GM18498 (cell line): Measurements from ENCODE around the gene SYNCRIP.
"Not testable (repeated sequence)": the region's sequence is repeated elsewhere in the genome, so short reads cannot be mapped to it uniquely, and the experiment has no call there.

Source experiments
- ATAC-seq: cut with Tn5 transposase; IDR thresholded peaks from one replicate; pipeline ENCODE4 v1.9.1; 2021; ENCODE audit warnings: mild to moderate bottlenecking, moderate library complexity; ENCODE audit not compliant: unreplicated experiment

Gene SYNCRIP

GRCh38 chr6:85600713-85601313 lies 41.9 kb downstream of the SYNCRIP start:
- ATAC-seq, result no peak

- peak; percentile 10 for ATAC-seq
These were observed 48.3 kb downstream of the SYNCRIP start for GRCh38 chr6:85594197-85594930.

GRCh38 chr6:85593438-85594196 lies 49.1 kb downstream of the SYNCRIP start, which contains the start of gene SNX14:
TSS of gene SNX14 (minus strand) at chr6:85593858. CDS start at chr6:85593718, 140 bp downstream.
- ATAC-seq, result peak; percentile 90

GRCh38 chr6:85592033-85592432 lies 50.7 kb downstream of the SYNCRIP start:
- ATAC-seq, result no peak

GRCh38 chr6:85591207-85591606 lies 51.5 kb downstream of the SYNCRIP start:
- ATAC-seq, result no peak

GRCh38 chr6:85585741-85586140 lies 56.9 kb downstream of the SYNCRIP start:
- ATAC-seq, result no peak

- ATAC-seq, result not testable (repeated sequence)
These were observed 59.9 kb downstream of the SYNCRIP start for GRCh38 chr6:85582832-85583231.

- ATAC-seq, result no peak
These were observed 61.1 kb downstream of the SYNCRIP start for GRCh38 chr6:85581572-85581971.

GRCh38 chr6:85580878-85581267 lies 61.8 kb downstream of the SYNCRIP start:
- ATAC-seq, result peak; percentile 83

GRCh38 chr6:85580118-85580877 lies 62.4 kb downstream of the SYNCRIP start:
- peak; percentile 13 for ATAC-seq

- no peak for ATAC-seq
These were observed 63.1 kb downstream of the SYNCRIP start for GRCh38 chr6:85579581-85579980.

- no peak for ATAC-seq
These were observed 66.2 kb downstream of the SYNCRIP start for GRCh38 chr6:85576476-85576875.

- ATAC-seq, result peak; percentile 41
These were observed 67.6 kb downstream of the SYNCRIP start for GRCh38 chr6:85574932-85575598.

- no peak for ATAC-seq
These were observed 73.4 kb downstream of the SYNCRIP start for GRCh38 chr6:85569323-85569722.

- ATAC-seq, result no peak
These were observed 74.3 kb downstream of the SYNCRIP start for GRCh38 chr6:85568411-85568810.

GRCh38 chr6:85565736-85566135 lies 77.0 kb downstream of the SYNCRIP start:
- no peak for ATAC-seq

- ATAC-seq, result not testable (repeated sequence)
These were observed 78.5 kb downstream of the SYNCRIP start for GRCh38 chr6:85564223-85564622.
